ENCODE measurements around the gene CRBN. TPM values are rescaled to one million over a fixed set of nuclear protein-coding genes. Genes with fewer than 3 reads are reported as not detected.
A peak's percentile ranks its signal among the peaks of the same experiment; 100 is the strongest.

The CRBN gene
- total RNA-seq, result 31.7 and 32.7 TPM in 2 replicates
- long read RNA-seq, transcript CRBN-201 (11 exons, 2,206 nt), result major isoform, 94 of 136 reads
- long read RNA-seq, partial matches to known transcripts, result 17 of 136 reads
- long read RNA-seq, other reads (novel, unspliced or antisense), result 21 of 136 reads

DNA sequence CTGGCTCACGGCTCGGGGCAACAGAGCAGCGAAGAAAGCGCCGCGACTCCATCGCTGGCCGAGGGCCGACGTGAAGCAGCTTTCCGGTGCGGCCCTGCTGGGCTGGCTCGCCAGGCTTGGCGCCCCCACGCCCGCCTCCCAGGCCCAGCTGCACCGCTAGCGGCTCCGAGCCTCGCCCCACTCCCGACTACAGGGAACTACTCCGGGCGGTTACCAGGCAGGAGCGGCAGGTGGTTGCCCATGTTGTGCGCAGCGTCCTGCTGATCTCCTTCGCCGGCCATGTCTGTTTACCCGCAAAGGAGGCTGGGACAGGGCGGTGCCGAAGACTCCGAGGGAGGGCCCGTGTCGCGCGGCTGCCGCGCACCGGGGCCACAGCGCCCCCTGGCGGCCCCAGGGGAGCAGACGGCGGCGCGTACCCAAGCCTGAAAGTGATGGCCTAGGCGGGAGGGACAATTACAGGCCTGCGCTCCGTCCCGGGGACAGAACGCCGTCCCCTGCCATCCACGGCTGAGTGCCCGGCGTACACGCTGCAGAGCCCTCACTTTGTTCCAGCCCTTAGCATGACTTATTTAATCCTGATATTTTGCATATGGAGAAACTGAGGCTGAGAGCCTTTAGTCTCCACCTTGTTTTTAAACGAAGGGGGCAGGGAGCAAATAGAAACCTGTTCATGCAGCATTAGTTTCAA lies at the start of gene CRBN:
TSS of gene CRBN (minus strand) at position 285 of the 688 bp plus-strand sequence. CDS start at position 281, 4 bp downstream.
- H3K27me3 Mint-ChIP-seq (ENCODE audit: low read depth), result peaks cover 36% of the 10 kb centered on the region

DNA sequence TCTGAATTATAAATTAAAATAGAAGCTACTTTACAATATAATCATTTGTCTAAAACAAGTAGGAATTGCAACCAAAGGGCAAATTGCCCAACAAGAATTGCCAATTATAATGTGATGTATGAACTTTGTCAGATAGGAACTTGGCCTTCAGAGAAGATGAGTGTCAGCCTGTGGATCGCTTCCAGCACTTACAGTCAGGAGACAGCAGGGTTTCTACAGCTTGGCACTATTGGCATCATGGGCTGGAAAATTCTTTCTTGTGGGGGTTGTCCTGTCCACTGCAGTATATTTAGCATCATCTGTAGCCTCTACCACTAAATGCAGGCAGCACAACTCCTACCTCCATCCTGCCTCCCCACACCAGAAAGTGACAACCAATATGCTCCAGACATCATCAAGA lies 48.1 kb upstream of the CRBN start:
- Mint-ChIP-seq H3K9me3 (no peaks in the 10 kb centered on the region), H3K4me3 (no peak overlapping the region), H3K36me3 (ENCODE audit: low read depth) (no peaks in the 10 kb centered on the region), H3K27ac (ENCODE audit: unreplicated experiment) (no peak overlapping the region), H3K27me3 (ENCODE audit: low read depth) (no peaks in the 10 kb centered on the region), H3K4me1 (no peaks in the 10 kb centered on the region)
- no peak for DNase-seq (ENCODE audit: low read depth, low spot score)
- TF ChIP-seq, protein P1, sequence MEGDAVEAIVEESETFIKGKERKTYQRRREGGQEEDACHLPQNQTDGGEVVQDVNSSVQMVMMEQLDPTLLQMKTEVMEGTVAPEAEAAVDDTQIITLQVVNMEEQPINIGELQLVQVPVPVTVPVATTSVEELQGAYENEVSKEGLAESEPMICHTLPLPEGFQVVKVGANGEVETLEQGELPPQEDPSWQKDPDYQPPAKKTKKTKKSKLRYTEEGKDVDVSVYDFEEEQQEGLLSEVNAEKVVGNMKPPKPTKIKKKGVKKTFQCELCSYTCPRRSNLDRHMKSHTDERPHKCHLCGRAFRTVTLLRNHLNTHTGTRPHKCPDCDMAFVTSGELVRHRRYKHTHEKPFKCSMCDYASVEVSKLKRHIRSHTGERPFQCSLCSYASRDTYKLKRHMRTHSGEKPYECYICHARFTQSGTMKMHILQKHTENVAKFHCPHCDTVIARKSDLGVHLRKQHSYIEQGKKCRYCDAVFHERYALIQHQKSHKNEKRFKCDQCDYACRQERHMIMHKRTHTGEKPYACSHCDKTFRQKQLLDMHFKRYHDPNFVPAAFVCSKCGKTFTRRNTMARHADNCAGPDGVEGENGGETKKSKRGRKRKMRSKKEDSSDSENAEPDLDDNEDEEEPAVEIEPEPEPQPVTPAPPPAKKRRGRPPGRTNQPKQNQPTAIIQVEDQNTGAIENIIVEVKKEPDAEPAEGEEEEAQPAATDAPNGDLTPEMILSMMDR (conservative IDR thresholded peaks at IDR 0.05), result no peak

More for the DNA sequence above, at the start of gene CRBN:
- peaks cover 21% of the 10 kb centered on the region for H3K4me1 Mint-ChIP-seq
- peak within 1 kb of the TSS; percentile 85 for H3K4me3 Mint-ChIP-seq
- TF ChIP-seq, protein P1 (conservative IDR thresholded peaks at IDR 0.05), result peak; percentile 98
- no peaks in the 10 kb centered on the region for H3K36me3 Mint-ChIP-seq (ENCODE audit: low read depth)
- no peaks in the 10 kb centered on the region for H3K9me3 Mint-ChIP-seq
- DNase-seq (ENCODE audit: low read depth, low spot score), result peak; percentile 80
- peak within 1 kb of the TSS; percentile 35 for H3K27ac Mint-ChIP-seq (ENCODE audit: unreplicated experiment)

DNA sequence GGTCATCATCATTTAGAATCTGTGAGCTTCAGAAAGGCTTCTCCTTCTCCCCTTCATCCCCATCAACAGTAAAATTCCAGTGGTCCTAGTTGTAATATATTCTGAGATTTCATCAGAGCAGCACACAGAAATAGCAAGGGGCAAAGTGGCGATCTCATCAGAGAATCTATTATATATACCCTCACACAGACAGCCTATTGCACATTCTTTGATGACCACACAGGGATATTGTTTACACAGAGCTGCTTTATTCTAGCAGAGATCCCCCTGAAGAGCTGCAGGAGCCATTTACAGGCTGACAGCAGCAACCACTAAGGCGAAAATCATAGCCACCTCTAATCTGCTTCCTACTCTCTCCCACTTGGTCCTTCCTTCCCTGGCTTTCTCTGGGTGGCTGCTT lies 42.0 kb upstream of the CRBN start:
- H3K9me3 Mint-ChIP-seq, result no peaks in the 10 kb centered on the region
- peaks cover 6% of the 10 kb centered on the region for H3K27me3 Mint-ChIP-seq (ENCODE audit: low read depth)
- no peak overlapping the region for H3K27ac Mint-ChIP-seq (ENCODE audit: unreplicated experiment)
- no peak for DNase-seq (ENCODE audit: low read depth, low spot score)
- no peaks in the 10 kb centered on the region for H3K36me3 Mint-ChIP-seq (ENCODE audit: low read depth)
- no peaks in the 10 kb centered on the region for H3K4me1 Mint-ChIP-seq
- no peak overlapping the region for H3K4me3 Mint-ChIP-seq
- TF ChIP-seq, protein P1 (conservative IDR thresholded peaks at IDR 0.05), result no peak

DNA sequence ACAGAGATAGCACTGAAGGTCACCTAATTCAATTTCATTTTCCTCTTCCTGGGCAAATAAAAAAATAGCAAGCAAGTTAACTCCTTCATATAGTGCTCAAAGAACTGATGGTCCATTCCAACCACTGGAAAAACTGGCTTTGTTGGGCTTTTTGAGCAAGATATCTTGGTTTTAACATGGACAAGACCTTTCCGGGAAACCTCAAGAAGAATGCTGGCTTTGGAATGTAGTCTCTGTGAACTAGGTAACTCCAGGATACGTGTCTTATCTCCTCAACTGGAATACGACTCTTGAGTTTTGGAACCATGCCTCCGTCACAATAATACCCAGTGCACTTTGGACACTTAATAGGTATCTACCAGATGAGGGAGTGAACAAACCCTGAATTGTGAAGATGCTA lies 36.9 kb upstream of the CRBN start:
- no peak overlapping the region for H3K27ac Mint-ChIP-seq (ENCODE audit: unreplicated experiment)
- H3K27me3 Mint-ChIP-seq (ENCODE audit: low read depth), result no peaks in the 10 kb centered on the region
- DNase-seq (ENCODE audit: low read depth, low spot score), result no peak
- H3K9me3 Mint-ChIP-seq, result peaks cover 5% of the 10 kb centered on the region
- TF ChIP-seq, protein P1 (conservative IDR thresholded peaks at IDR 0.05), result no peak
- H3K36me3 Mint-ChIP-seq (ENCODE audit: low read depth), result no peaks in the 10 kb centered on the region
- no peak overlapping the region for H3K4me3 Mint-ChIP-seq
- no peaks in the 10 kb centered on the region for H3K4me1 Mint-ChIP-seq

DNA sequence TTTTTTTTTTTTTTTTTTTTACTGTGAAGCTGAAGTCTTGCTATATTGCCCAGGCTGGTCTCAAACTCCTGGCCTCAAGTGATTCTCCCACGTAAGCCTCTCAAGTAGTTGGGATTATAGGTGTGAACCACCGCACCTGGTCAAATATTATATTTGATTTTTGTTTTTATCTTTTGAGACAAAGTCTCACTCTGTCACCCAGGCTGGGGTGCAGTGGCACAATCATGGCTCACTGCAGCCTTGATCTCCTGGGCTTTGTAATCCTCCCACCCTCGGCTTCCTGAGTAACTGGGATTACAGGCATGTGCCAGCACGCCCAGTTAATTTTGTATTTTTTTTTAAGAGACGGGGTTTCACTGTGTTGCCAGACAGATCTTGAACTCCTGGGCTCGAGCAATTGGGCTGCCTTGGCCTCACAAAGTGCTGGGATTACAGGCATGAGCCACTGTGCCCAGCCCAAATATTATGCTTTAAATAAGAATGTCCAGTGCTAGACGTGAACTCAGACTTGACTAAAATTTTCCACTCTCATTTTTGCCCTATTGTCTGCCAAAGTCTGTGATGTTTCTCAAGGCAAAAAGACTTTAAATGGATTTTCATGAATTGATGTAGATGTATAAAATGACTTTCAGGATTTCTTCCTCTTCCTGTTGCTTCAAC lies 33.4 kb upstream of the CRBN start:
- TF ChIP-seq, protein P1 (conservative IDR thresholded peaks at IDR 0.05), result no peak

More for the DNA sequence above, 33.4 kb upstream of the CRBN start:
- H3K27ac Mint-ChIP-seq (ENCODE audit: unreplicated experiment), result no peak overlapping the region
- H3K4me1 Mint-ChIP-seq, result no peaks in the 10 kb centered on the region
- H3K9me3 Mint-ChIP-seq, result peaks cover 5% of the 10 kb centered on the region
- peaks cover 2% of the 10 kb centered on the region for H3K27me3 Mint-ChIP-seq (ENCODE audit: low read depth)
- DNase-seq (ENCODE audit: low read depth, low spot score), result no peak
- no peak overlapping the region for H3K4me3 Mint-ChIP-seq
- H3K36me3 Mint-ChIP-seq (ENCODE audit: low read depth), result no peaks in the 10 kb centered on the region
